NCI-H1417 treated with DMSO at 0.1 percent for 48 hours (cell line): ENCODE data around the gene TUBGCP3.
"Not testable (repeated sequence)": the region's sequence is repeated elsewhere in the genome, so short reads cannot be mapped to it uniquely, and the experiment has no call there.

ENCODE experiments used
- DNase-seq: peaks from one replicate; lab custom pipeline; 2025; lab: John Stamatoyannopoulos, UW

Gene TUBGCP3

GRCh38 chr13:112579310-112579843, 8.6 kb downstream of the TUBGCP3 start:
- no peak for DNase-seq

- DNase-seq: no peak
Measured at GRCh38 chr13:112576768-112577167, 11.2 kb downstream of the TUBGCP3 start.

- DNase-seq: no peak
Measured at GRCh38 chr13:112576191-112576590, 11.8 kb downstream of the TUBGCP3 start.

GRCh38 chr13:112575675-112576074, 12.3 kb downstream of the TUBGCP3 start:
- no peak for DNase-seq

- no peak for DNase-seq
Measured at GRCh38 chr13:112574834-112575613, 12.9 kb downstream of the TUBGCP3 start.

GRCh38 chr13:112574416-112574815, 13.5 kb downstream of the TUBGCP3 start:
- no peak for DNase-seq

- DNase-seq: no peak
Measured at GRCh38 chr13:112573710-112574109, 14.2 kb downstream of the TUBGCP3 start.

GRCh38 chr13:112572366-112572765, 15.6 kb downstream of the TUBGCP3 start:
- no peak for DNase-seq

GRCh38 chr13:112569821-112570220, 18.1 kb downstream of the TUBGCP3 start:
- DNase-seq: no peak

- DNase-seq: no peak
Measured at GRCh38 chr13:112567161-112567862, 20.6 kb downstream of the TUBGCP3 start.

GRCh38 chr13:112562786-112563383, 25.1 kb downstream of the TUBGCP3 start:
- no peak for DNase-seq

GRCh38 chr13:112562254-112562653, 25.7 kb downstream of the TUBGCP3 start:
- DNase-seq: no peak

GRCh38 chr13:112561478-112561877, 26.5 kb downstream of the TUBGCP3 start:
- DNase-seq: no peak

- DNase-seq: no peak
Measured at GRCh38 chr13:112558696-112559418, 29.1 kb downstream of the TUBGCP3 start.

GRCh38 chr13:112556600-112556999, 31.4 kb downstream of the TUBGCP3 start:
- no peak for DNase-seq

- DNase-seq: no peak
Measured at GRCh38 chr13:112554214-112554850, 33.6 kb downstream of the TUBGCP3 start.

GRCh38 chr13:112548975-112549374, 39.0 kb downstream of the TUBGCP3 start:
- not testable (repeated sequence) for DNase-seq

- no peak for DNase-seq
Measured at GRCh38 chr13:112545856-112546255, 42.1 kb downstream of the TUBGCP3 start.

- no peak for DNase-seq
Measured at GRCh38 chr13:112532837-112533745, 54.9 kb downstream of the TUBGCP3 start.

- DNase-seq: no peak
Measured at GRCh38 chr13:112531263-112531794, 56.6 kb downstream of the TUBGCP3 start.
